BE2C (cell line): ENCODE results near the gene FCGR3A.
"Not testable (repeated sequence)": the region's sequence is repeated elsewhere in the genome, so short reads cannot be mapped to it uniquely, and the experiment has no call there.

Experiments used
- DNase-seq: peaks from one replicate; pipeline ENCODE4 v3.0.0-alpha.2; 2020
- H3K27me3 ChIP-seq: fragments of 250-450 bp; sonication (Bioruptor Pico); 2 replicates; pipeline ENCODE4 v1.5.1; 2020; ENCODE audit warnings: mild to moderate bottlenecking
- H3K36me3 ChIP-seq: fragments of 250-450 bp; sonication (Bioruptor Pico); 2 replicates; pipeline ENCODE4 v1.5.1; 2020; ENCODE audit warnings: mild to moderate bottlenecking
- H3K4me1 ChIP-seq: fragments of 250-450 bp; sonication (Bioruptor Pico); 2 replicates; pipeline ENCODE4 v1.5.1; 2020
- H3K4me3 ChIP-seq: 2 replicates; pipeline ENCODE4 v1.5.1; 2011; ENCODE audit warnings: low read depth, low read length
- H3K9me3 ChIP-seq: fragments of 250-450 bp; sonication (Bioruptor Pico); 2 replicates; pipeline ENCODE4 v1.5.1; 2020
- TF ChIP-seq, protein P1 (sequence below): IDR thresholded peaks from 2 replicates; pipeline ENCODE4 v1.5.1; 2012; ENCODE audit warnings: mild to moderate bottlenecking, low read depth, low read length

The FCGR3A gene

DNA sequence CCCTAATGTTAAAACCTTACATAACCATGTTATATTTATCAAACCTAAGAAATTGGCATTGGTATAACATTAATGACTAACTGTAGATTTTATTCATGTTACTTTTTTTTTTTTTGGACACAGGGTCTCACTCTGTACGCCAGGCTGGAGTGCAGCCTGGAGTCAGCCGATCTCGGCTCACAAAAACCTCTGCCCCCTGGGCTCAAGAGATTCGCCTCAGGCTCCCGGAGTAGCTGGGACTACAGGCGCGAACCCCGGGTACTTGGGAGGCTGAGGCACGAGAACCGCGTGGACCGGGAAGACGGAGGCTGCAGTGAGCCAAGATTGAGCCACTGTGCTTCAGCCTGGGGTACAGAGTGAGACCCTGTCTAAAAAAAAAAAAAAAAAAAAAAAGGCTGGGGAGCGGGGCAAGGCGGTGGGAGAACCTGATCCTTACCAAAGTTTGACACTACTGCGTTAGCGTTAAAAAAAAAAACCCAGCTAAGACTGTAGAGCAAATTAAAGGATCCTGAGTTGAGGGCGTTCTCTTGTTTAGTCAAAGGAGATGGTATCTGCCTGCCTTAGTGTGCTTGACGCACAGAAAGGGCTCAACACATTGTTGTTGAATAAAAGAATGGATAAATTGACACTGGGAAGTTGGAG, 20.0 kb downstream of the FCGR3A start:
- not testable (repeated sequence) for H3K4me1 ChIP-seq, H3K36me3 ChIP-seq, H3K27me3 ChIP-seq, H3K9me3 ChIP-seq, DNase-seq
- H3K4me3 ChIP-seq, result peak overlapping the region; percentile 62

DNA sequence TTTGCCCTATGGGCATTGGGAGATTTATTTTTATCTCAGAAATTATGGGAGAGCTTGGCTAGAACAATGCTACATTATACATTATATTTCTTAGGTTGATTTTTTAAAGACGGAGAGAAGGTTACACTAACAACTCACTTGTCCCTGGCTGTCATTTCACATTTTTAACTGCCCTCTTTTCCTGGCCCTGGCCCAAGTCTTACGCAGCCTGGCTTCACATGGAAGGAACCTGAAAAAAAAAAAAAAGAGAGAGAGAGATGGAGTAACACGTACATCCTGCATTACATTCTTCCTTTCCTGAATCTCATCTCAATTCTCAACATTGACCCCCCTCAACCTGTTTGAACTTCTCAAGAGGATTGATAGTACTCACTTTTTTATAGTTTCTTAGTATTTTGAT, 21.1 kb downstream of the FCGR3A start:
- not testable (repeated sequence) for H3K27me3 ChIP-seq, H3K4me1 ChIP-seq, H3K4me3 ChIP-seq, DNase-seq, H3K9me3 ChIP-seq, H3K36me3 ChIP-seq

DNA sequence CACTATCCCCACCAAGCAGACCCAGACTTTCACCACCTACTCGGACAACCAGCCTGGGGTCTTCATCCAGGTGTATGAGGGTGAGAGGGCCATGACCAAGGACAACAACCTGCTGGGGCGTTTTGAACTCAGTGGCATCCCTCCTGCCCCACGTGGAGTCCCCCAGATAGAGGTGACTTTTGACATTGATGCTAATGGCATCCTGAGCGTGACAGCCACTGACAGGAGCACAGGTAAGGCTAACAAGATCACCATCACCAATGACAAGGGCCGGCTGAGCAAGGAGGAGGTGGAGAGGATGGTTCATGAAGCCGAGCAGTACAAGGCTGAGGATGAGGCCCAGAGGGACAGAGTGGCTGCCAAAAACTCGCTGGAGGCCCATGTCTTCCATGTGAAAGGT, 23.7 kb downstream of the FCGR3A start:
- H3K4me1 ChIP-seq, H3K9me3 ChIP-seq, H3K4me3 ChIP-seq, DNase-seq, H3K36me3 ChIP-seq, H3K27me3 ChIP-seq: not testable (repeated sequence)

DNA sequence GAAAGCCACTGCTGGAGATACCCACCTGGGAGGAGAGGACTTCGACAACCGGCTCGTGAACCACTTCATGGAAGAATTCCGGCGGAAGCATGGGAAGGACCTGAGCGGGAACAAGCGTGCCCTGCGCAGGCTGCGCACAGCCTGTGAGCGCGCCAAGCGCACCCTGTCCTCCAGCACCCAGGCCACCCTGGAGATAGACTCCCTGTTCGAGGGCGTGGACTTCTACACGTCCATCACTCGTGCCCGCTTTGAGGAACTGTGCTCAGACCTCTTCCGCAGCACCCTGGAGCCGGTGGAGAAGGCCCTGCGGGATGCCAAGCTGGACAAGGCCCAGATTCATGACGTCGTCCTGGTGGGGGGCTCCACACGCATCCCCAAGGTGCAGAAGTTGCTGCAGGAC, 24.3 kb downstream of the FCGR3A start:
- not testable (repeated sequence) for H3K9me3 ChIP-seq, DNase-seq, H3K27me3 ChIP-seq, H3K36me3 ChIP-seq, H3K4me1 ChIP-seq
- peak overlapping the region; percentile 42; the same call in 1 of the 2 replicates for H3K4me3 ChIP-seq

DNA sequence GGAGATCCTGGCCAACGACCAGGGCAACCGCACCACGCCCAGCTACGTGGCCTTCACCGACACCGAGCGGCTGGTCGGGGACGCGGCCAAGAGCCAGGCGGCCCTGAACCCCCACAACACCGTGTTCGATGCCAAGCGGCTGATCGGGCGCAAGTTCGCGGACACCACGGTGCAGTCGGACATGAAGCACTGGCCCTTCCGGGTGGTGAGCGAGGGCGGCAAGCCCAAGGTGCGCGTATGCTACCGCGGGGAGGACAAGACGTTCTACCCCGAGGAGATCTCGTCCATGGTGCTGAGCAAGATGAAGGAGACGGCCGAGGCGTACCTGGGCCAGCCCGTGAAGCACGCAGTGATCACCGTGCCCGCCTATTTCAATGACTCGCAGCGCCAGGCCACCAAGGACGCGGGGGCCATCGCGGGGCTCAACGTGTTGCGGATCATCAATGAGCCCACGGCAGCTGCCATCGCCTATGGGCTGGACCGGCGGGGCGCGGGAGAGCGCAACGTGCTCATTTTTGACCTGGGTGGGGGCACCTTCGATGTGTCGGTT, 24.8 kb downstream of the FCGR3A start:
- peak overlapping the region; percentile 42 for H3K4me3 ChIP-seq
- not testable (repeated sequence) for H3K9me3 ChIP-seq, H3K36me3 ChIP-seq, DNase-seq, H3K4me1 ChIP-seq, H3K27me3 ChIP-seq

DNA sequence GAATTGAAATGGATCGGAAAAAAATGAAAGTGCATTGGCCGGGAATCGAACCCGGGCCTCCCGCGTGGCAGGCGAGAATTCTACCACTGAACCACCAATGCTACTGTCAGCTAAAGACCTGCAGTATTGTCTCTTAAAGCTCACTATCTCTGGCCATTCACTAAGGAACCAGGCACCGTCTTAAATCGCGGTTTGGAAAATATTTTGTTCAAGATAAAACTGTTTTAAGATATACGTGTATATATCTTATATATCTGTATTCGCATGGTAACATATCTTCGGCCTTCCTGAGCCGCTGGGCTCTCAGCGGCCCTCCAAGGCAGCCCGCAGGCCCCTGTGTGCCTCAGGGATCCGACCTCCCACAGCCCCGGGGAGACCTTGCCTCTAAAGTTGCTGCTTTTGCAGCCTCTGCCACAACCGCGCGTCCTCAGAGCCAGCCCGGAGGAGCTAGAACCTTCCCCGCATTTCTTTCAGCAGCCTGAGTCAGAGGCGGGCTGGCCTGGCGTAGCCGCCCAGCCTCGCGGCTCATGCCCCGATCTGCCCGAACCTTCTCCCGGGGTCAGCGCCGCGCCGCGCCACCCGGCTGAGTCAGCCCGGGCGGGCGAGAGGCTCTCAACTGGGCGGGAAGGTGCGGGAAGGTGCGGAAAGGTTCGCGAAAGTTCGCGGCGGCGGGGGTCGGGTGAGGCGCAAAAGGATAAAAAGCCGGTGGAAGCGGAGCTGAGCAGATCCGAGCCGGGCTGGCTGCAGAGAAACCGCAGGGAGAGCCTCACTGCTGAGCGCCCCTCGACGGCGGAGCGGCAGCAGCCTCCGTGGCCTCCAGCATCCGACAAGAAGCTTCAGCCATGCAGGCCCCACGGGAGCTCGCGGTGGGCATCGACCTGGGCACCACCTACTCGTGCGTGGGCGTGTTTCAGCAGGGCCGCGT, 25.5 kb downstream of the FCGR3A start, which contains the start of gene HSPA6:
Gene HSPA6 (plus strand): TSS at position 724 of the 925 bp plus-strand sequence. CDS start 119 bp downstream, at position 843.
- not testable (repeated sequence) for H3K27me3 ChIP-seq, H3K4me1 ChIP-seq, H3K9me3 ChIP-seq, H3K36me3 ChIP-seq
- peak; percentile 70 for DNase-seq
- peak within 1 kb of the TSS; percentile 79 for H3K4me3 ChIP-seq

DNA sequence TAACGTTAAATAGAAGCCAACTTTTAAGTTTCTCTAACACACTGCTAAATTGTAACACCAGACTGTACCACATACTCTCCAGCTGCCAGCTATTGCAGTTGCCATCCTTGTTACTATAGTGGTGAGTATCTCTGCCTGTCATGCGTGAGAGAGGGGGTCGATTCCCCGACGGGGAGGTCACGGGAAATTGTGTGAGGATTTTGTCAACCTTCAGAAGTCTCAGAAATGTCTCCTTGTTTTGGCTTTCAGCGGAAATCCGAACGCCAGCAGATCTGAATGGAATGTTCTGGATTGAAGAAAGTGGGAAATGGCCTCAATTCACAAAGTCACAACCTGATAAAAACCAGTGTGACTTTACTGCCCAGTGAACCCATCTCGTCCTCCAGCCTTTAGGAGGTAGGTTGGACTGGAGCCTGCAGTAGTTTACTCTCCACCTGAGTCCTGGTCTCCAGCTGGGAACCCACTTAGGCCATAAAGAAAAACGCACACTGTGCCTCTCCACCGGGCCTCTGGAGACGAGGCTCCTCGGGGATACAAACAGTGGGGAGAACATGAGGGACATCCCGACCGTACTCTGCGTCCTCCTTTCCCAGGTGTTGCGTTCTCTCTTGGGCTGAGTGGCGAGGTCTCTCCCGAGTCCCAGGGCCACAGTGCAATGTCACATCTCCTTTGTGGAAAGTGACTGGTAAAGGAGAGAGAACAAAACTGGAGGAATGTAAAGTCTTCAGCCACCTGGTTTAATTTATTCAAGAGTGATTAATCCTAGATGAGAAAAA, 26.4 kb downstream of the FCGR3A start:
- H3K9me3 ChIP-seq, H3K4me1 ChIP-seq, H3K27me3 ChIP-seq, H3K4me3 ChIP-seq, DNase-seq, H3K36me3 ChIP-seq: not testable (repeated sequence)

DNA sequence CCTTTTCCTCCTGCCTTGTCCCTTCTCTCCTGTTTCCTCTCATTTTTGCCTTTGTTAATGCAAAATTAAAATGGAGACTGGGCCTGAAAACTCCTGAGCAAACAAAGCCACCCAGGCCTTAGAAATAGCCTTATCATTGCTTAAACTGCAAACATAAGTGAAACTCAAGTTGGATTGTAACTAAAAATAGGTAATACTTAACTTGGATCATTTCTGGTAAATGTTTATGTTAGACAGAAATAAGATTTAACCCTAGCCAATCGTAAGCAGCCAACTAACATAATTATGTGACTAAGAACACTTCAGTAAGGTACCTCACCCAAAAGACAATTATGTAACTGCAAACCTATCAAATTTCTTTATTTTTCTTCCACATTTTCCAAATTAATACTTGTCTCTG, 35.7 kb downstream of the FCGR3A start:
- H3K9me3 ChIP-seq, H3K36me3 ChIP-seq, DNase-seq, H3K27me3 ChIP-seq, H3K4me1 ChIP-seq, H3K4me3 ChIP-seq: not testable (repeated sequence)

DNA sequence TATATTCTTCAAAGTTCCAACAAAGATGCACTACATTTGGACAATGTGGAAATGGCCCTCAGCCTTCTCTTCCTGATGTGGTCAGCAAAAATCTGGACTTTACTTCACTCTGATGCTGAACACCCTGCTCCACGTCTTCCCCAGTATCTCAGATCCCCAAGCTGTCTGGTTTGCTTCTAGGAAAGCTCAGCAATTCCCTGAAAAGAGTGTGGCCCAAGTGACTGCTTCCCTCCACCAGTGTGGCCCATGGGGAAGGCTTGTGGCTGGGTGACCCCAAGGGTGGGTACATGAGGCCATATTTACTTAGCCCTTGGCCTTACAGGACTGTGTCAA, 36.2 kb downstream of the FCGR3A start:
- not testable (repeated sequence) for H3K27me3 ChIP-seq

DNA sequence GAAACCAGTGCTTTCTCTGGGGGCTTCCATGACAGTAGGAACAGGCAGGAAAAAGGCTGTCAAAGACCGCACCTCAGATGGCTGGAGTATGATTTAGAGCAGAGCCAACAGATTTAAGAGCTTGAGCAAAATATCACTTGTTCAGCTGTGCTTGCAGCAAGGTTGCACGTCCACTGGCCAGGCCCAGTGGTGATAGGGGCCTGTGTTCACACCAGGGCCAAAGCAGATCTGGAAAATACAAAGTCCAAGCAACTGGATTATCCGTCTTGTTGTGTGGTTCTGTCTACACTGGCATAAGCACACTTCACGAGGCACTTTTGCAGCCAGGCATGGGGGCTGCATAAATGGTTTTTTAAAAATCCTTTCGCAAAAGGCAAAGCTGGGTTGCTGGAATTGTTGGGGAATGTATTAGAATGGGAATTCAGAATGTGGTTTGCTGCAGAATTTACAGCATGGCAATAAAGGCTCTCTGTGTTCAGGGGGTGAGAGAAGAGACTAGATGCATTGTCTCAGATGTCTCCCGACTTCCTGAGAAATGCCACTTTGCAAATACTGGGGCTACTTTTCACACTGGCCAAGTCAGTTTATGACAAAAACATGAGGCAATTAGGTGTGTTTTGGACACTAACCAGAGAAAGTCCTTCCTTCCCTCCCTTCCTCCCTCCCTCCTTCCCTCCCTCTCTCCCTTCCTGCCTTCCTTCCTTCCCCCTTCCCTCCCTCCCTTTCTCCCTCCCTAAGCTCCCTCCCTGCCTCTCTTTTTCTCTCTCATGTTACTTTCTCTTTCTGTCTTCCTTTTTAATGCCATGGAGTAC, 36.8 kb downstream of the FCGR3A start:
- H3K4me3 ChIP-seq, DNase-seq, H3K27me3 ChIP-seq, H3K4me1 ChIP-seq, H3K36me3 ChIP-seq, H3K9me3 ChIP-seq: not testable (repeated sequence)

More for the DNA sequence above, 36.2 kb downstream of the FCGR3A start:
- H3K4me1 ChIP-seq, H3K4me3 ChIP-seq, DNase-seq, H3K9me3 ChIP-seq, H3K36me3 ChIP-seq: not testable (repeated sequence)

DNA sequence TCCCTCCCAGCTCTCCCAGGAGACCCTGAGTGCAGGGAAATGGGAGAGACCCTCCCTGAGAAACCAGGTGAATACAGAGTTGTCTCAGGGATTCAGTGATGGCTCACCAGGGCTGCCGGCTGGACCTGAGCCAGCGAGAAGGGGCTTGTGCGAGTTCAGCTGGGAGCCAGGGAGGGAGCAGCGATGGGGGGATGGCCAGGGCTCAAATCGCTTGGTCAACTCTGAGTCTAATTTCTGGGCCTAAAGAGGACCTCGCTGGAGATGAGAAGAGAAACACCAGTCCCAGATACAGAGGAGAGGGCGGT, 37.9 kb downstream of the FCGR3A start:
- H3K9me3 ChIP-seq, result no peaks in the 10 kb centered on the region; the same call in 1 of the 2 replicates
- no peaks in the 10 kb centered on the region for H3K27me3 ChIP-seq
- TF ChIP-seq, protein P1, sequence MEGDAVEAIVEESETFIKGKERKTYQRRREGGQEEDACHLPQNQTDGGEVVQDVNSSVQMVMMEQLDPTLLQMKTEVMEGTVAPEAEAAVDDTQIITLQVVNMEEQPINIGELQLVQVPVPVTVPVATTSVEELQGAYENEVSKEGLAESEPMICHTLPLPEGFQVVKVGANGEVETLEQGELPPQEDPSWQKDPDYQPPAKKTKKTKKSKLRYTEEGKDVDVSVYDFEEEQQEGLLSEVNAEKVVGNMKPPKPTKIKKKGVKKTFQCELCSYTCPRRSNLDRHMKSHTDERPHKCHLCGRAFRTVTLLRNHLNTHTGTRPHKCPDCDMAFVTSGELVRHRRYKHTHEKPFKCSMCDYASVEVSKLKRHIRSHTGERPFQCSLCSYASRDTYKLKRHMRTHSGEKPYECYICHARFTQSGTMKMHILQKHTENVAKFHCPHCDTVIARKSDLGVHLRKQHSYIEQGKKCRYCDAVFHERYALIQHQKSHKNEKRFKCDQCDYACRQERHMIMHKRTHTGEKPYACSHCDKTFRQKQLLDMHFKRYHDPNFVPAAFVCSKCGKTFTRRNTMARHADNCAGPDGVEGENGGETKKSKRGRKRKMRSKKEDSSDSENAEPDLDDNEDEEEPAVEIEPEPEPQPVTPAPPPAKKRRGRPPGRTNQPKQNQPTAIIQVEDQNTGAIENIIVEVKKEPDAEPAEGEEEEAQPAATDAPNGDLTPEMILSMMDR, result no peak
- H3K36me3 ChIP-seq, result no peaks in the 10 kb centered on the region
- no peak for DNase-seq
- H3K4me1 ChIP-seq, result no peaks in the 10 kb centered on the region; the same call in 1 of the 2 replicates
- no peak overlapping the region for H3K4me3 ChIP-seq
